ENCODE results near the gene PALLD. TPM values are rescaled to one million over a fixed set of nuclear protein-coding genes. Genes with fewer than 3 reads are reported as not detected.

The PALLD gene
- total and polyA plus RNA-seq, 12 donors = 169 to 1,537 (median 667) TPM

DNA sequence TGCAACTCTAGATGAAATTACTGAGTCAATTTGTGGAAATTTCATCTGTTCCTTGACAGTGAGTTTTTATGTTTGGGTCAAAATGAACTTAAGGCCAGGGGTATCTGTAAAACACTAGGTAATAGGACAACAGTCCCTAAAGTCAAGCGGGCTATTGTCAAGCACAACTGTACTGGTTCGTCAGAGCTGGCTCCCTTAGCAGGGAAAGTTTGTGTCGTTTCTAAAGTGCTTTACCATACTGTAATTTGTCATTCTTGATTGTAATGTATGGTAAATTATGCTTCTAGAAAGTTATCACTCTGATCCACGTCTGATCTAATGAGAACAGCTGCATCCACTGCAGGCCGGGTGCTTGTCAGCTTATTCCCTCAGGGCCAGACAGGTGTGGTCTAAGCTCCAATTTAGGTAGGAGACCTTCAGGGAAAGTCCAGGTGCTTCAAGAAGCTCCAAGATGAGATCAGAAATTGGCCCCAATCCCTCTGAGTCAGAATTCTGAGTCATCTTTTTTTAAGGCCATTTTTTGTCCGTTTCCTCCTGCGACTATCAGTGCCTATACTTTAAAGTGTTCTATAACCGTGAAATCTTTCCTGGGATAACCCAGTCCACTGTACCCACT, 92.2 kb downstream of the PALLD start:
- intact Hi-C loops (cut with DNase I) = loop anchor here in 9 of 10 donors (5.0 to 10.0 kb wide), 10 partner anchors 38 to 333 kb away; no protein-coding TSS in a partner anchor
- ATAC-seq = no peak
- DNase-seq = peak in 1 of 2 donors; percentile 16
- Histone ChIP-seq H3K27ac (peak overlapping the region in 5 of 10 donors; percentile 32 to 70 (median 61)), H3K4me1 (peaks cover 9 to 60% (median 35%) of the 10 kb centered on the region in 9 donors), H3K36me3 (no peaks in the 10 kb centered on the region), H3K4me3 (no peak overlapping the region), H3K27me3 (no peaks in the 10 kb centered on the region), H3K9me3 (no peaks in the 10 kb centered on the region)
- 50 to 59% methylated on average over 8 of the region's 8 CpGs for WGBS, 2 donors
- TF ChIP-seq, protein P1, sequence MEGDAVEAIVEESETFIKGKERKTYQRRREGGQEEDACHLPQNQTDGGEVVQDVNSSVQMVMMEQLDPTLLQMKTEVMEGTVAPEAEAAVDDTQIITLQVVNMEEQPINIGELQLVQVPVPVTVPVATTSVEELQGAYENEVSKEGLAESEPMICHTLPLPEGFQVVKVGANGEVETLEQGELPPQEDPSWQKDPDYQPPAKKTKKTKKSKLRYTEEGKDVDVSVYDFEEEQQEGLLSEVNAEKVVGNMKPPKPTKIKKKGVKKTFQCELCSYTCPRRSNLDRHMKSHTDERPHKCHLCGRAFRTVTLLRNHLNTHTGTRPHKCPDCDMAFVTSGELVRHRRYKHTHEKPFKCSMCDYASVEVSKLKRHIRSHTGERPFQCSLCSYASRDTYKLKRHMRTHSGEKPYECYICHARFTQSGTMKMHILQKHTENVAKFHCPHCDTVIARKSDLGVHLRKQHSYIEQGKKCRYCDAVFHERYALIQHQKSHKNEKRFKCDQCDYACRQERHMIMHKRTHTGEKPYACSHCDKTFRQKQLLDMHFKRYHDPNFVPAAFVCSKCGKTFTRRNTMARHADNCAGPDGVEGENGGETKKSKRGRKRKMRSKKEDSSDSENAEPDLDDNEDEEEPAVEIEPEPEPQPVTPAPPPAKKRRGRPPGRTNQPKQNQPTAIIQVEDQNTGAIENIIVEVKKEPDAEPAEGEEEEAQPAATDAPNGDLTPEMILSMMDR (IDR thresholded peaks at IDR 0.05) = no peak

DNA sequence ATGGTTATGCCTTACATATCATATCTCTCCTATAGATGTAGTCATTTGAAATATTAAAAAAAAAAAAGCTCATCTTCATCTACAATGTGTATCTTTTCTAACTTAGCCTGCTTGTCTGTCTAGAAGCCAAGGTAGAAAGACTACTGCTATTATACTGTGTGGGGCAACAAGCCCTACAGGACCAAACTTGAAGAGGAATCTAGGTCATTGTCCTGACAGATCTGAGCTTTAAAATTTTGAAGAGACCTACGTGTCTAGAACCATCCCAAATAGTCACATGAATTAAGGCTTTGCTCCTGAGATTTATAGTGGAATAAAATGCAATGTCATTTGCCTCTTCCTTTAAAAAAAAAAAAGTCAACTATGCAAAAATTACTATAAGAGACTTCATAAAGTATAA, 95.8 kb downstream of the PALLD start:
- Histone ChIP-seq H3K4me3 (no peak overlapping the region), H3K27me3 (no peaks in the 10 kb centered on the region), H3K27ac (no peak overlapping the region), H3K36me3 (no peaks in the 10 kb centered on the region), H3K4me1 (peaks cover 0 to 52% (median 9%) of the 10 kb centered on the region in 9 donors), H3K9me3 (no peaks in the 10 kb centered on the region)
- ATAC-seq (no peak), DNase-seq (no peak)
- intact Hi-C loops (cut with DNase I) = no loop called here
- 50 to 53% methylated on average over 1 of the region's 1 CpG for WGBS, 2 donors
- TF ChIP-seq, protein P1 (IDR thresholded peaks at IDR 0.05) = no peak

DNA sequence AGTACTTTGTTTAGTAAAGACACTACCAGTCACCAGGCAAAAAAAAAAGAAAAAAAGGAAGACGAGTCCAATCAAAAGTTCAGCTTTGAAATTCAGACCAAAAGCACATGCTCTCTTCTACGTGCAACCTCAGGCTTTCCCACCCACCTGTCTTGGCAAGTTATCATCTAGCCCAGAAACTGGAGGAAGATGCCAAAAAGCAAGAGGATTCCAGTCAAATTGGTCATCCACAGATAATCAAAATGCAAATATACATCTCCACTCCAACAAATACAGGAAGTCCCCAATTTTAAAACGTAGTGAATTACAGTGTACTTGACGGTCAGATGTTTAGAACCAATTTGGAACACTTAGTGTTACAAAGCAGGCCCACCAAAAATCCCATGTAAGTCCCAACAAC, 96.5 kb downstream of the PALLD start:
- TF ChIP-seq, protein P1 (IDR thresholded peaks at IDR 0.05) = no peak
- 58% methylated on average over 4 of the region's 4 CpGs for WGBS, 2 donors
- Histone ChIP-seq H3K9me3 (no peaks in the 10 kb centered on the region), H3K27ac (no peak overlapping the region), H3K4me3 (no peak overlapping the region), H3K4me1 (peaks cover 0 to 52% (median 4%) of the 10 kb centered on the region in 9 donors), H3K27me3 (no peaks in the 10 kb centered on the region), H3K36me3 (no peaks in the 10 kb centered on the region)
- intact Hi-C loops (cut with DNase I) = no loop called here
- no peak for ATAC-seq
- DNase-seq = no peak

DNA sequence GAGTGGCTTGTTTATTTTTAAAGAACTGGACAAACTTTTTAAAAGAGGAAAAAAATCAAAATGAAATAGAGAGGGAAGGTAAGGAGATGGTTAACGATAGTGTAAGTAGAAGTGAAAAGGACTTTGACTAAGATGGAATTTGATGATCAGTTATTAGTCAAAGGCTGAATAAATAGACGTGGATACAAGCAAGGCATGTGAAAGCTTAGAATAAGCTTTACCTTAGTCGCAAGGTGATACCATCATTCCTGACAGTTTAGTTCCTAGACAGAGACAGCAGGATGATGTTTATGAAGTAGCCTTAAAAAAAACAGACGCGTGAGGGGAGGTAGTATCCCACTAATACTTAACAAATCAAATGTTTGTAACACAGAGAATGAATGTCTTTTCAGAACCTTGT, 97.3 kb downstream of the PALLD start:
- intact Hi-C loops (cut with DNase I) = no loop called here
- H3K4me1 ChIP-seq = peaks cover 0 to 52% (median 7%) of the 10 kb centered on the region in 9 donors
- no peaks in the 10 kb centered on the region for H3K36me3 ChIP-seq
- no peaks in the 10 kb centered on the region for H3K27me3 ChIP-seq
- TF ChIP-seq, protein P1 (IDR thresholded peaks at IDR 0.05) = no peak
- ATAC-seq (no peak), DNase-seq (no peak)
- 93 to 95% methylated on average over 5 of the region's 5 CpGs for WGBS, 2 donors
- H3K9me3 ChIP-seq = no peaks in the 10 kb centered on the region
- peak overlapping the region in 1 of 10 donors; percentile 2 for H3K27ac ChIP-seq
- H3K4me3 ChIP-seq = no peak overlapping the region
